Activated naive CD4-positive, alpha-beta T cell treated with Interleukin-2 at 50 U/mL for 16 hours (primary cell): ENCODE measurements around the gene GOSR1.
"Not testable (repeated sequence)": the region's sequence is repeated elsewhere in the genome, so short reads cannot be mapped to it uniquely, and the experiment has no call there.

Experiments used
- DNase-seq: peaks from one replicate; pipeline ENCODE4 v3.0.0-alpha.2; 2020

GOSR1 gene

DNA sequence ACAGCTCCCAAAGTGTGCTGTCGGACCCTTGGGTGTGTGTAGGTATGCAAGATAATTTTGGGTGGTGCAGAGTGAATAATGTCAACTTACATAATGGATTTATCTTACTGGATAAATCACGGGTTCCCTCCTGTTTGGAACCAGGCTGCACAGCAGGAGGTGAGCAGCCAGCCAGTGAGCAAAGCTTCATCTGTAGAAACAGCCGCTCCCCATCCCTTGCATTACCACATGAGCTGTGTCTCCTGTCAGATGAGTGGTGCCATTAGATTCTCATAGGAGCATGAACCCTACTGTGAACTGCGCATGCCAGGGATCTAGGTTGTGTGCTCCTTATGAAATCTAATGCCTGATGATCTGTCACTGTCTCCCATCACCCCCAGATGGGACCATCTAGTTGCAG lies 72.0 kb downstream of the GOSR1 start:
- DNase-seq: not testable (repeated sequence)

DNA sequence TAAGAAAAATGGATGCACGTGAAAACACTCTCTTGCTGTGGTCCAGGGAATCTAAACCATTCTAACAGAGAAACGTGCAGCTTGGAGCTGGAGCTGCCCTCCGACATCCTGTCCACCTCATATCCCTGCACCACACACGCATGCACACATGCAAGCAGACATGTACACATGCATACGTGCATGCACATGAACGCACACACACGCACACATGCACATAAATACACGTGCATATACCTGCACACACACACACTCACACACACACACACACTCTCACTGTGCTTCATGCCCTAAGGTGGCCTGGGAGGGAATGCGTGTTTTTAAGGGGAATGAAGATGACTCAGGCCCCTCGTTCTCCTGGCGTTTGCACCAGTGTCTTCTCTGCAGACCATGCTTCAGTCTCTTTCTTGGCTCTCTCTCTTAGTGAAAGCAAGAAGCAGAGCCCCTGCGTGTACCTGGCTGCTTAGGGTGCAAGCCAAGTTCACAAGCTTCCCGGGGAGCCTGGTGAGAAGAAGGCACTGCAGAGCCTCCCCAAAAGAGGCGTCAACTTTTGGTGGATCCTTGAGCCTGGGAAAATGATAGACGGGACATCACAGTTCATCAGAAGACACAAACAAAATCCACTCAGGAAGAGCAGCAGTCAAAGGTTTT lies 72.8 kb downstream of the GOSR1 start:
- DNase-seq: no peak

DNA sequence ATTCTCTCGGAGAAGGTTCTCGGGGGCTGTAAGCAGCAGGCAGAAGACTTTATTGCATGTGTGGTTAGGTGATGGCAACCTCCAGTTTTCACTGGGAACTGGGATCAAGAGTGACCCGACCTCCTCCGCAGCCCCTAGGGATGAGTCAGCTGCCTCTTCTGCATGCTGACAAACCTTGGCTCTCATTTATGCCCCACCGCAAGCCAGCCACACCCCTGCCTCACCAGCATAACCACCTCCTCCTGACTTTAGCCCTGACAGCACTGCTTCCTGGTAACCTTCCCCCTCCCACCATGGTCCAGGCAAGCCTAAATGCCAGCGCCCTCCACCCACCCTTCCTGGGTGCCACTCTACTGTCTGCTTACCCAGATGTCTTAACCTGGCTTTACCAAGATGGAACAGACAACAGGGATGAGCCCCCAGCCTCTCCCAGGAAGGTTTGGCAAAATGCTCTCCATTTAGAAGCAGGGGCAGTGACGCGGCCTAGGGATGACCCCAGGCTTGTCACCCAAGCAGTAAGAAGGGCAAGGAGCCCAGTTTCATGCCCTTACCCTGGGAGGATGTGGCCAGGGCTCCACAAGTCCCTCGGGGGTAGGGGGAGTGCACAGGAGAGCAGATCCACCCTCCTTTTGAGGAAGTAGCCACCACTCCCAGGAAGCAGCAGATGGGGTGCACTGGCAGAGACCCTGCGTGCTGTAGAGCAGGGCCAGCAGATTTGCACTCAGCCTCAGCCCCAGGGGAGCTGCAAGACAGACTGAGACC lies 73.5 kb downstream of the GOSR1 start:
- no peak for DNase-seq

DNA sequence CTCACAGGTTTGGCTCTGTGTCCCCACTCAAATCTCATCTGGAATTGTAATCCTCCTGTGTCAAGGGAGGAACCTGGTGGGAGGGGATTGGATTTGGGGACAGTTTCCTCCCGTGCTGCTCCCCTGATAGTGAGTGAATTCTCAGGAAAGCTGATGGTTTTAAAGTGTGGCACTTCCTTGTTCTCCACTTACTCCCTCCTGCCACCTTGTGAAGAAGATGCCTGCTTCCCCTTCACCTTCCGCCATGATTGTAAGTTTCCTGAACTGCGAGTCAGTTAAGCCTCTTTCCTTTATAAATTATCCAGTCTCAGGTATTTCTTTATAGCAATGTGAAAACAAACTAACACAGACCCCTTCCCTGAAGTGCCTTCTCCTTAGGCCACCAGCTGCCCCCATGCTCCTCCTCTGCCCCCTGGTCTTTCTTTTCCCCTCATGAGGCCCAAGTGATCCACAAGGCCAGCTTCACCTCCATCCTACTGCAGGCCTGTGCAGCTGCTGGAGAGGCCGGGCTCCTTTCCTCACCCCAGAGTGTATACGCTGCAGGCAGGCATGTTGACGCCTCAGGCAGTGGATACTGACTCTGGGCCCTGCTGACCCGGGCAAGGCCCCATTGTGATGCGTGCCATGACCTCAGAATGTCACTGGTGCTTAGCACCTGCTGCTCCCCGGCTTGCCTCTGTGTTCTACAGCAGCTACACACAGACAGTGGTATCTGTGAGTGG lies 74.2 kb downstream of the GOSR1 start:
- not testable (repeated sequence) for DNase-seq

DNA sequence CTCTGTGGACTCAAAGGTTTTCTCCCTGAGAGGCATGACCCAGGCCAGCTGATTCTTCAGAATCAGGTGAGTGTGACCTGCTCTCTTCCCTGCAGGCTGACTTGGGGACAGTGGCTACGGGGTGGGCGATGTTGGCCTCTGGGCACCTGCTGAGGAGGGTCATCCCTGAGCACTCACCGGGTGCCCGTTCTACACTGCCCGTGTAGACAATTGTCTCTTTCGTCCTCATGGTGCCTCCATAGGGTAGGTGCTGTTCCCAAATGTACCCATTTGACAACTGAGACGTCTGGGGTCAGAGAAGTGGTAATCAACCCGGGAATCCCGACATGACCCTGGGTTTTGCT lies 74.8 kb downstream of the GOSR1 start:
- DNase-seq: no peak

DNA sequence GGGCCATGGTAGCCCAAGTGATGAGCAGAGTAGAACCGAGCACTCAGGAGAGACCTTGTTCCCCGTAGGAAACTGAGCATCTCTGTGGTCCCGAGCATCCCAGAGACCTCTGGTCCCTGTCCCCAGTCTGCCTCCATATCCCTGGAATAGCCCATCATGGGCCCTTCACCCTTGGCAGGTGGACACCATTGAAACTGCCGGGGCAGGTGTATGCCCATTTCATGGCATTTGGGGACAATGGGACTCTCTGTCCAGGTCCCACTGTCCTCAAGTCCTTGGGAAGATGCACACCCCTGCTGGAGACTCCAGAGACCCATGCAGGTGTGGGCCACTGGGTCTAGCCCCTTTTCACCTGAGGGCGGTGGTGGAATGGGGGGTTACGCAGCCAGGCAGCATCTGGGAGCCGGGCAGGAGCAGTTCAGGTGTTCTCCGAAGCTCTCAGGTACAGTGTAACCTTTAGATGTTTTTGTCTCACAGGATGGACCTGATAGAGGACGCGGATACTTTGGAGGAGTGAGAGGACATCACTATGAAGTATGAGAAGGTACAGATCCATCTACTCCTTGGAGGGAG lies 75.9 kb downstream of the GOSR1 start:
- no peak for DNase-seq

DNA sequence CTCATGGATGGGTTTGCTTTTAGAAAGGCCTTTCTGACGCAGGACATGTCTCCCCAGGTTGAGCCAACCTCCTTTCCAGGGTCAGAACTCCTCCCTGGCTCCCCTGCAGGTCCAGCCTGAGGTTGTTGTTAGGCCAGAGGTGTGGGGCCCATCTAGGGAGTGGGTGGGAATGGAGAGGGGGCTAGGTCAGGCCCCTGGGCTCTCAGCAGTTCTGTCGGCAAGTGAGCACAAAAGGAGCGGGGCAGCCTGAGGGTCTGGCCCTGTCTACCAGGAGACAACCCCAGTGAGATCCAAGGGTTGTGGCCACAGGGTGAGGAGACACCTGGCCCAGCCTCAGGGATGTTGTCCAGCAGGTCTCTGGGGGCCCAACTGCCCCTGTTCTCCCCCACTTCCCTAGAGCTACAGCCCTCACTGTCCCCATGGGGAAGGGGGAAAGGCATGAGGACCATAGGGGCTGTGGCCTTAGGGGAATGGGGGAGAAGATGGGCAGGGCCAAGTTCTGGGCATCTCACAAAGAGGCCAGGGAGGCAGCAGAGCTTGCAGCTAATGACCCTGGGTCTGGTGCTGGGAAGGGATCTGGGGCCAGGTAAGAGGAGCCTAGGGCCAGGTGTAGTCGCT lies 76.7 kb downstream of the GOSR1 start:
- not testable (repeated sequence) for DNase-seq

DNA sequence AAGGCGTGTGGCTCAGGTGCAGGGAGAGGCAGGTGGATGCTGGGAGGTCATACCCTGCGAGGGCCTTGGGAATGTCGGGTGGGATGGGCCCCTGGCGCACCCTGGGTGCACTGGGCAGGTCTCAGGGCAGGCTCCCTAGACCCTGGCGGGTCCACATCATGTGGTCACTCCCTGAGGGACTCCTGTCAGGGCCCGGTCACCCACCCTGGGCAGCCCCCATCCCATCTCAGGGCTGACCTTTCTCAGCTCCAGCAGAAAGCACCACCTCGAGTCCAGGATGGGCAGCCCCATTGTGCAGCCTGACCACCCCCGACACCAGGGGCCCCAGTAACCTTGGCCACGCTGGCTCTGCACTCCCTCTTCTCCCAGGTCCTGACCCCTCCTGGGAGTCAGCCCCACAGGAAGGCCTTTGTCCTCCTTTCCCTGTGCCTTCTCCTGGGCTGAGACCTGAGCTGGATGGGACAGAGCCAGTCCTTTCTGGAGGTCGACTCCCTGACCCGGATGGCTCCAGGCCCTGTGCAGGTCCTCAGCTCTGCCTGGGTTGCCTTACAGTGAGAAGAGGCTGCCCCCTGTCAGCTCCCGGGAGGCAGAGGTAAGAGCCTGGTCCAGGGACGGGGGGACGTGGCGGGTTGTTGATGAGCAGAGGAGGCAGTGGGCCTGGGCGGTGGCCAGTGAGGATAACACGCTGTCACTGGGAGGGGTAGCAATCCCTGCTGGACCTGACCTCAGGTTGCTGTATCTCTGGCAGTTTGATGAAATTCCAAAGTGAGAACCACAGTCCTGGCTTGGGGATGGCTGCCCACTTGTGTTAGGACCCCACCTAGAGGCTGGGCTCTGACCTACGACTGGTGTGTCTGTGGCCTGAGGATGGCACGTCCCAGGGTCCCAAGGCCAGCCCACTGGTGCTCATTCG lies 77.9 kb downstream of the GOSR1 start:
- no peak for DNase-seq

DNA sequence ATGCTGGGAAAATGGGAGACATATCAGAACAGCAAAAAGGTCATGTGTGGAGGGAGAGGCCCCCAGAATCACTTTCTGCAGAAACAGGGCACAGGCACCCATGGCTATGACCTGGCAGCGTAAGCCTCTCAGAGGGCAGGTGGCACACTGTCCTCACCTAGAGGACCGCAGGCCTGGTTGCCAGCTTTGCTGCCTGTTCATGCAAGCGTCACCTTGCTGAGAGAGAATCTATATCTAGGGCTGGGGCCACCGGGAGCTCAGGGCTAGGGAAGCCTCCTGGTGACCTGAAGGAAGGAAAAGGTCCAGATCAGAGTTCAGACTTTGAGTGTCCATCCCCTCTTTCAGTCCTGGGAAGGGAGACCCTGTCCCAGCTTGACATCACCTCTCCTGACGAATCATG lies 78.7 kb downstream of the GOSR1 start:
- no peak for DNase-seq

DNA sequence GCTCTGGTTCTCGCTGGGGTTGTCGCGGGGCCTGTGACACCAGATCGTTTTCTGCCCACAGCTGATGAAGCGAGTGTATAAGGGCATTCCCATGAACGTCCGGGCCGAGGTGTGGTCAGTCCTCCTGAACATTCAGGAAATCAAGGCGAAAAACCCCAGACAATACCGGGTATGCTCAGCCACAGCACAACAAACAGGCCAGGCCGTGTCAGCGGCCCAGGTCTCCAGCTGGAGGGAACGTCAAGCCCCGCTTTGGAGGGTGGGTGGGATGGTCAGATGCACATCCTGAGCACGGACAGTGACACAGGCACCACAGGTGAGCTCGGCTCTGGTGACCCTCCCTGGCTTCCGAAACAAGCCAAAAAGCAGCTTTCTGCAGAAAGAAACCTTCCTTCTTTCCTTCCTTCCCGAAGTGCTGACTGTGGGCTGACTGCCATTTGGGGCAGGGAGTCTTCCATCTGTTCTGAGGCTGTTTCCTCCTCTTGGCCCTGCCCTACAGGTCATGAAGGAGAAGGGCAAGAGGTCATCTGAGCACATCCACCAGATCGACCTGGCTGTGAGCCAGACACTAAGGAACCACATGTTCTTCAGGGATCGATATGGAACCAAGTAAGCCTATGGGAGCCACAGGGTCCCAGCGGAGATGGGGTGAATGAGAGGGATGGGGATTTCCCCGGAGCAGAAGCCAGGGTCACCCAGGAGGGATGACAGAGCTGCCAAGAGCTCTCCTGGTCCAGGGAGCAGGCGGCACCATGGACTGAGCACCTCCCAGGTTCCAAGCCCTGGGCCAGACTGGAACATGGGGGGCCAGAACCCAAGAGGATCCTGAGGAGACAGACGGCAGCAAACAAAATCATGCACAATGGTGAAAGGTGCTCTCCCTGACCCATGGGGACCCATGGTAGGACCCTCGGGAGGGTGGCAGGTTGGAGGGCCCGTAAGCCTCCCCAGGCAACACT lies 79.4 kb downstream of the GOSR1 start:
- DNase-seq: no peak

DNA sequence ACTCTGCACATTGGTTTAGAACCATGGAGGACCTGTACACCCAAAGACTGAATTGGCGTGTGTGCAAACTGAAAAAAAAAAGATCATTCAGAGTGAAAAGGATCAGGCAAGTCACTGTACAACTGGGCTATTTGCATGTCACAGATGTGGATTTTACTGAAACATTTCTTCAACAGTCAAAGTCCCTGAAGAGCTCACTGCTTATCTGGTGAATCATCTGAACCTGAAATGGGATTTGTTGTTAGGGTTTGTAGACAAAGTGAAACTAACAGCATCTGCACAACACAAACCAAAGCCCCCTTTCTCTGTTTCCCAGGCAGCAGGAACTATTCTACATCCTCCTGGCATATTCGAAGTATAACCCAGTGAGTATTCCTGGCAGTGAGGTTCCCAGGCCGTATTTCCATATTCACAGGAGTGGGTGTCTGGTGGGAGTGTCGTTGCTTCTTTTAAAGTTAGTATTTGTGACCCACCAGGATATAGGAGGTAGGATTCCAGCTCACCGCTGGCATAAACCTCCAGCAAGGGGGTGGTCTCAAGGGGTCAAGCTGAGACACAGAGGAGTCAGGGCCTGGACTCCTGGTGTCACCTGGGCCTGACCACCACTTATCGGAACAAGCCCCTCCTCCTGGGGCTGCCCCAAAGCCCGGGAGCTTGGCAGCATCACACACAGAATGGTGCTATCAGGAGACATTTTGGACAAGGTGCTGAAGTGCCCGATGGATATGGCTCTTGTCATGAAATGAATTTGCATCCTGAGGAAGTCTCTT lies 80.9 kb downstream of the GOSR1 start:
- DNase-seq: no peak

DNA sequence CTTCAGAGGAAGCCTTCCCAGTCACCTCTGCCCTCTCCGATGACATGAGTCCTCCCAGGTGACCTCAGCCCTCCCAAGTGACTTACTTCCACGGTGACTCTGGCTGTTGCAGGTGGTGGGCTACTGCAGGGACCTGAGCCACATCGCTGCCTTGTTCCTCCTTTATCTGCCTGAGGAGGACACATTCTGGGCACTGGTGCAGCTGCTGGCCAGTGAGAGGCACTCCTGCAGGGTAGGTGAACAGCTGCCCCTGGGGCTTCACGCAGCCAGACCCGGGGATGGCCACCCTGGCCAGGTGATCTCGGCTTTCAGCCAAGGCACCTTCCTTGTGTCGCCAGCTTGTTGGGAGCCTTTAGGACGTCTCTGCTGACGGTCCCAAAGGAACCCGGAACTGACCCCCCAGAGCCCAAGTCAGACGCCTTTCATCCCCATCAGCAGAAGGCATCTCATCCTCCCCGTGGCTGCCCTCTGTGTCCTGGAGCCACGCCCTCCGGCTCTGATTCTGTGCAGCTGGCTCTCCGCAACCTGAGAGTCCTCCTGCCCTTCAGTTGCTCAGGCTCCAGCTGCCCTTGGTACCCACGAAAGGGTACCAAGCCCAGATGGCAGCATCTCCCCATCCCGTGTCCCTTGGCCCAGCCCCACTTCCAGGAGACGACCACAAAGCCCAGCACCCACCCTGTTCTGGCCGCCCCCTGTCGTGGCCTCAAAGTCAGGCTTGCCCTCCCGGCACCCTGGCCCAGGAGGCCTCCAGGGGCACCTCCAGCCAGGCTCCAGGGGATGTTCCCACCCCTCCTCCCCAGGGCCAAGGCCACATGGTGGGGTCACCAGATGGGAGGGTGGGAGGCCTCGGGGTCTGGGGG lies 81.7 kb downstream of the GOSR1 start:
- DNase-seq: no peak

DNA sequence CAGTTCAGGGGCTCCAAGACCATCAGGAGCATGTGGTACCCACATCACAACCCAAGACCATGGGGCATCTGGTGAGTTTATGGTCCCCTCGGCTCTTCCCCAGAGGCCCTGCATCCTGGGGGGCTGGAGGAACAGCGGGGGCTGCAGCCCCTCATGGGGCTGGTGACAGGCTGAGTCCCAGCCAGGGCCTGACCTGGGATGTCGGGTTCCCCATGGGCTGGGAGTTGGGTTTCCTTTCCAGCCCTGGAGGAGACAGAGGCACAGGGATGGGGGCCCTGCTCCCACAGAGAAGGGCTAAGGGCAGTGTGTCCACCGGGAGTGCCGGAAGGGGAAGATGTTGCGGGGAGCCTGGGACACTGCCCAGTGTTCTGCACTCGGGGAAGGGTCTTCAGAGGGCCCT lies 82.4 kb downstream of the GOSR1 start:
- no peak for DNase-seq

DNA sequence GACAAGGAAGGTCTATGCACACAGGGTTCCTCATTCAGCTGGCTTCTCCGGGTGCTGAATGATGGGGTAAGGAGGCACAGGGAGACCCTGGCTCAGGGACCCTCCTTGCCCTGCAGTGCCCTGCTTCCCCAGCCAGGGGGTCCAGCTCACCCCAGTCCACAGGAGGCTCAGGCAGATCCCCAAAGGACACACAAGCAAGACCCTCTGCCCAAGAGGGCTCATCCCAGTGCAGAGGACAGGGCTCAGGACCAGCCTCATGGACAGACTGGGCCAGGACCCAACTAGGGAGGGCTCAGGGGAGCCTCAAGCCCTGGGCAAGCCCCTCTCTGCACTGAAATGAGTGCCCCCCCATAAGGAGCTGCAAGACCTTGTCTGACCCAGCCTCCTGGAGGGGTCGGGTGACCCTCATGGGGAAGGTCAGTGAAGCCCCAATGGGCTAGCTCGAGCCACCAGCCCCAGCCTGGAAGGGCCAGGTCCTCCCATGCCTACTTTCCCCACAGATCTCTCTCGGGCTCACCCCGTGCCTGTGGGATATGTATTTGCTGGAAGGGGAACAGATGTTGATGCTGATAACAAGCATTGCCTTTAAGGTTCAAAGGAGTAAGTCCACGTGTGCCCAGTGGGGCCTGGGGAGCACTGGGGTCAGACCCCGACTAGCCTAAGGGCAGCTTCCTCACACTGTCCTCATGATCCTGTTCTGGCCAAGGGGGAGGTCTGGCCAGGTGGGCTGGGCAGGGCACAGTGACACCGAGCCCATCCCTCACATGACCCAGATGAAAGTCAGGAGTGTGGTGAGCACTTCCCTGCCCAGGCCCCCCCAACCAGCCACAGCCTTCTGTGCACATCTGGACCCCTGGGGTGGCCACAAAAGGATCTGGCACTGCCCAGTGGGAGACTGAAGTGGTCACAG lies 83.2 kb downstream of the GOSR1 start:
- DNase-seq: not testable (repeated sequence)

DNA sequence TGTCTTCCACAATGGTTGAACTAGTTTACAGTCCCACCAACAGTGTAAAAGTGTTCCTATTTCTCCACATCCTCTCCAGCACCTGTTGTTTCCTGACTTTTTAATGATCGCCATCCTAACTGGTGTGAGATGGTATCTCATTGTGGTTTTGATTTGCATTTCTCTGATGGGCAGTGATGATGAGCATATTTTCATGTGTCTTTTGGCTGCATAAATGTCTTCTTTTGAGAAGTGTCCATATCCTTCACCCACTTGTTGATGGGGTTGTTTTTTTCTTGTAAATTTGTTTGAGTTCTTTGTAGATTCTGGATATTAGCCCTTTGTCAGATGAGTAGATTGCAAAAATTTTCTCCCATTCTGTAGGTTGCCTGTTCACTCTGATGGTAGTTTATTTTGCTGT lies 84.6 kb downstream of the GOSR1 start:
- DNase-seq: not testable (repeated sequence)

DNA sequence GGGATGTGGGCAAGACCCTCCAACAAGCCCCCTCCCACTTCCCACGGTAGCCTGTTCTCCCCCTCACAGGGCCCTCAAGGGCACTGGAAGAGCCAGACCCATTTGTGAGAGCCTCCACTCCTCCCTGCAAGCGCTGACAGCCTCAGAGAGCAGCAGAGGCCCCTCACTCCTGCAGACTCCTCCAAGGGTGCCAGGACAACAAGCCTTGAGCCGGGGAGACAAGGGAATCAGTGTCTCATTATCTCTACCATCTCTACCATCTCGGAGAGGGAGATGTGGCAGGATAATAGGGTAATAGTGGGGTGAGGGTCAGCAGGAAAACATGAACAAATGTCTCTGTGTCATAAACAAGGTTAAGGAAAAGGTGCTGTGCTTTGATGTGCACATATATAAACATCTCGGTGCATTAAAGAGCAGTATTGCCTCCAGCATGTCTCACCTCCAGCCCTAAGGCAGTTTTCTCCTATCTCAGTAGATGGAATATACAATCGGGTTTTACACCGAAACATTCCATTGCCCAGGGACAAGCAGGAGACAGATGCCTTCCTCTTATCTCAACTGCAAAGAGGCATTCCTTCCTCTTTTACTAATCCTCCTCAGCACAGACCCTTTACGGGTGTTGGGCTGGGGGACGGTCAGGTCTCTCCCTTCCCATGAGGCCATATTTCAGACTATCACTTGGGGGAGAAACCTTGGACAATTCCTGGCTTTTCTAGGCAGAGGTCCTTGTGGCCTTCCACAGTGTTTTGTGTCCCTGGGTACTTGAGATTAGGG lies 86.1 kb downstream of the GOSR1 start:
- not testable (repeated sequence) for DNase-seq

DNA sequence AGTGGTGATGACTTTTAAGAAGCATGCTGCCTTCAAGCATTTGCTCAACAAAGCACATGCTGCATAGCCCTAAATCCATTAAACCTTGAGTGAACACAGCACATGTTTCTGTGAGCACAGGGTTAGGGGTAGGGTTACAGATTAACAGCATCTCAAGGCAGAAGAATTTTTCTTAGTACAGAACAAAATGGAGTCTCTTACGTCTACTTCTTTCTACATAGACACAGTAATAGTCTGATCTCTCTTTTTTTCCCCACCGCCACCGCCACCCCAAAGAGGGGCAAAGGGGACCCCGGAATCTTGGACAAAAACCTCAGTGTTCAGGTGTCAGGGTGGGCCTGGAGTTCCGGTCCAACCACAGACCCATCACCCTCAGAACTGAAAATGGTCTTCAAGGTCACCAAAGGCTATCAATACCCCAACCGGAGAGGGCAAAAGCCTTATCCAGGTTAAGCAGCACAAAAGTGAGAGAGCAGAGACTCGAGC lies 86.7 kb downstream of the GOSR1 start:
- DNase-seq: not testable (repeated sequence)
